Smooth muscle cell (in vitro differentiated cells): ENCODE results near the gene CAVIN4. TPM values are rescaled to one million over a fixed set of nuclear protein-coding genes. Genes with fewer than 3 reads are reported as not detected.

ENCODE experiments used
- DNase-seq: peaks from one replicate; lab custom pipeline; 2025; ENCODE audit not compliant: unreplicated experiment; lab: John Stamatoyannopoulos, UW
- H2AFZ ChIP-seq: fragments of 200-600 bp; sonication (generic); 2 replicates; pipeline ENCODE4 v1.6.0; 2016; ENCODE audit warnings: antibody characterized with exemption, low read depth, mild to moderate bottlenecking
- H3F3A ChIP-seq: fragments of 200-600 bp; sonication (generic); 2 replicates; pipeline ENCODE4 v1.6.0; 2017; ENCODE audit warnings: antibody characterized with exemption, low read depth
- H3K27ac ChIP-seq: fragments of 200-600 bp; sonication (generic); 2 replicates; pipeline ENCODE4 v1.5.1; 2016; ENCODE audit warnings: low read depth, mild to moderate bottlenecking
- H3K27me3 ChIP-seq: fragments of 200-600 bp; sonication (generic); 2 replicates; pipeline ENCODE4 v1.6.1; 2016; ENCODE audit warnings: low read depth, mild to moderate bottlenecking
- H3K36me3 ChIP-seq: fragments of 200-600 bp; sonication (generic); 2 replicates; pipeline ENCODE4 v1.5.1; 2016; ENCODE audit warnings: low read depth
- H3K4me1 ChIP-seq: fragments of 200-600 bp; sonication (generic); 2 replicates; pipeline ENCODE4 v1.5.1; 2016; ENCODE audit warnings: low read depth
- H3K4me2 ChIP-seq: fragments of 200-600 bp; sonication (generic); 2 replicates; pipeline ENCODE4 v1.6.0; 2016; ENCODE audit warnings: mild to moderate bottlenecking
- H3K4me3 ChIP-seq: fragments of 200-600 bp; sonication (generic); 2 replicates; pipeline ENCODE4 v1.5.1; 2016; ENCODE audit warnings: mild to moderate bottlenecking
- H3K79me2 ChIP-seq: fragments of 200-600 bp; sonication (generic); 2 replicates; pipeline ENCODE4 v1.6.0; 2016; ENCODE audit warnings: low read depth, mild to moderate bottlenecking
- H3K9ac ChIP-seq: fragments of 200-600 bp; sonication (generic); 2 replicates; pipeline ENCODE4 v1.6.0; 2016; ENCODE audit warnings: low read depth
- H3K9me3 ChIP-seq: fragments of 200-600 bp; sonication (generic); replicated peaks from 2 replicates; pipeline ENCODE4 v1.5.1; 2016; ENCODE audit warnings: low read depth
- H4K20me1 ChIP-seq: fragments of 200-600 bp; sonication (generic); 2 replicates; pipeline ENCODE4 v1.6.0; 2016; ENCODE audit warnings: low read depth
- CTCF ChIP-seq: fragments of 200-600 bp; sonication (generic); IDR thresholded peaks from 2 replicates; pipeline ENCODE4 v1.5.1; 2017; ENCODE audit warnings: borderline replicate concordance, mild to moderate bottlenecking, antibody characterized with exemption; ENCODE audit not compliant: insufficient read depth, poor library complexity, severe bottlenecking
- WGBS: methylation state at CpG from one replicate; pipeline ENCODE4 v1.1.7; 2016; ENCODE audit warnings: low lambda C conversion rate; 5-methylcytosine and 5-hydroxymethylcytosine counted together
- polyA plus RNA-seq: library from polyadenylated mRNA; unstranded; fragments of >200 nt; fragmentation: Nextera tagmentation; extraction: Ambion mirVana; gene quantifications from 2 replicates; pipeline ENCODE4 v1.2.1, GENCODE V29; 2016
- total RNA-seq: library from RNA; depleted of rRNA; stranded (reverse); fragments of >200 nt; gene quantifications from 2 replicates; pipeline ENCODE4 v1.2.3, GENCODE V29; 2014

The CAVIN4 gene
- total and polyA plus RNA-seq, 2 experiments from 2014 or later, result 1.6 to 4.2 TPM

GRCh38 chr9:100623969-100624368 is 46.1 kb downstream of the CAVIN4 start:
- H3K4me3 ChIP-seq, result no peak overlapping the region
- H3K36me3 ChIP-seq, result no peaks in the 10 kb centered on the region
- no peaks in the 10 kb centered on the region for H3K79me2 ChIP-seq
- no peak for TF ChIP-seq CTCF
- H3K4me1 ChIP-seq, result no peaks in the 10 kb centered on the region
- H4K20me1 ChIP-seq, result no peaks in the 10 kb centered on the region
- H3K9me3 ChIP-seq, result no peaks in the 10 kb centered on the region
- H3K9ac ChIP-seq, result no peak overlapping the region
- 82% methylated on average over 1 of the region's 1 CpG for WGBS
- no peak for DNase-seq
- H2AFZ ChIP-seq, result no peak overlapping the region
- H3K27ac ChIP-seq, result no peak overlapping the region
- H3K27me3 ChIP-seq, result no peaks in the 10 kb centered on the region
- H3F3A ChIP-seq, result no peaks in the 10 kb centered on the region
- no peak overlapping the region for H3K4me2 ChIP-seq

- Histone ChIP-seq H4K20me1 (no peaks in the 10 kb centered on the region), H3K9ac (no peak overlapping the region), H3K4me3 (no peak overlapping the region), H2AFZ (no peak overlapping the region), H3K27ac (no peak overlapping the region), H3F3A (no peaks in the 10 kb centered on the region), H3K79me2 (no peaks in the 10 kb centered on the region), H3K36me3 (no peaks in the 10 kb centered on the region), H3K4me2 (no peak overlapping the region), H3K4me1 (no peaks in the 10 kb centered on the region), H3K9me3 (no peaks in the 10 kb centered on the region), H3K27me3 (no peaks in the 10 kb centered on the region)
- DNase-seq, result no peak
- 92% methylated on average over 1 of the region's 1 CpG for WGBS
- TF ChIP-seq CTCF, result no peak
Observed at GRCh38 chr9:100626949-100627348, 49.1 kb downstream of the CAVIN4 start.

- H4K20me1 ChIP-seq, result no peaks in the 10 kb centered on the region
- WGBS, result 47% methylated on average over 6 of the region's 6 CpGs
- no peak for DNase-seq
- H3K9me3 ChIP-seq, result no peaks in the 10 kb centered on the region
- H3K9ac ChIP-seq, result no peak overlapping the region
- no peaks in the 10 kb centered on the region for H3K36me3 ChIP-seq
- peaks cover 3% of the 10 kb centered on the region for H3K4me1 ChIP-seq
- H2AFZ ChIP-seq, result no peak overlapping the region
- no peak for TF ChIP-seq CTCF
- no peak overlapping the region for H3K4me3 ChIP-seq
- no peaks in the 10 kb centered on the region for H3F3A ChIP-seq
- H3K27ac ChIP-seq, result no peak overlapping the region
- H3K4me2 ChIP-seq, result no peak overlapping the region
- no peaks in the 10 kb centered on the region for H3K27me3 ChIP-seq
- no peaks in the 10 kb centered on the region for H3K79me2 ChIP-seq
Observed at GRCh38 chr9:100637787-100638186, 59.9 kb downstream of the CAVIN4 start.

Other genes with a start within 250 kb of the CAVIN4 start
- gene TEX10, start 225.1 kb upstream of the CAVIN4 start, total RNA-seq, result 29.2 and 30.5 TPM in 2 replicates
- gene TEX10, start 225.1 kb upstream of the CAVIN4 start, polyA plus RNA-seq, result 13.5 and 16.3 TPM in 2 replicates
- gene MSANTD3, start 150.9 kb upstream of the CAVIN4 start, total RNA-seq, result 48.0 and 49.1 TPM in 2 replicates
- gene MSANTD3, start 150.9 kb upstream of the CAVIN4 start, polyA plus RNA-seq, result 40.4 and 52.9 TPM in 2 replicates
- 1.7 TPM in 1 of 2 replicates, not detected in the other for gene TMEFF1, start 104.9 kb upstream of the CAVIN4 start, total RNA-seq
- 1.8 and 2.1 TPM in 2 replicates for gene TMEFF1, start 104.9 kb upstream of the CAVIN4 start, polyA plus RNA-seq